NB4 (cell line): ENCODE measurements around the gene DCLRE1B.

Experiments used
- MYC ChIP-seq: IDR thresholded peaks from 2 replicates; pipeline ENCODE4 v1.6.1; 2011; ENCODE audit warnings: low read depth, low read length
- POLR2A ChIP-seq: IDR thresholded peaks from 2 replicates; pipeline ENCODE4 v1.6.1; 2011; ENCODE audit warnings: mild to moderate bottlenecking; ENCODE audit not compliant: insufficient read length; ENCODE audit errors: extremely low read depth

GRCh38 chr1:113903501-113904292 lies 1.4 kb upstream of the DCLRE1B start:
- TF ChIP-seq POLR2A (no peak), MYC (no peak)
